ENCODE data around the gene FOXF1.

The FOXF1 gene

GRCh38 chr16:86534779-86535615, 24.7 kb downstream of the FOXF1 start:
- no peak for DNase-seq (ENCODE audit: low read depth)

DNA sequence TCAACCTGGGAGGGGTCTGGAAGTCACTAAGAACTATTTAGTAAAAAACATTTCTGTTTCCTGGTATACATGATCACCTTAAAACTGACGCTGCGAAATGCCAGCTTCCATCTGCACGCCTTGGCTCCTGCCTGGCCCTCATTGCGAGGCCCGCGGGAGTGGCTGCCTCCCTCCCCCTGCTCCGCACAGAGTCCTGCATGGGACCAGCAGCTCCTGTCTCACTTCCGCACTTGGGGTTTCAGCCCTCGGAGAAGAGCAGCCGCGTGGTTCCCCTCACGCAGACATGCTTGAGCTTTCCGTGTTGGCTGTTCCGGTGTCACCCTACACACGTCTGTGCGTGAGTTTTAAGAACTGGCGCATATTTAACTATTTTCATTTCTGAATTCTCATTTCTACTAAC, 26.3 kb downstream of the FOXF1 start:
- no peak for DNase-seq (ENCODE audit: low read depth)

DNA sequence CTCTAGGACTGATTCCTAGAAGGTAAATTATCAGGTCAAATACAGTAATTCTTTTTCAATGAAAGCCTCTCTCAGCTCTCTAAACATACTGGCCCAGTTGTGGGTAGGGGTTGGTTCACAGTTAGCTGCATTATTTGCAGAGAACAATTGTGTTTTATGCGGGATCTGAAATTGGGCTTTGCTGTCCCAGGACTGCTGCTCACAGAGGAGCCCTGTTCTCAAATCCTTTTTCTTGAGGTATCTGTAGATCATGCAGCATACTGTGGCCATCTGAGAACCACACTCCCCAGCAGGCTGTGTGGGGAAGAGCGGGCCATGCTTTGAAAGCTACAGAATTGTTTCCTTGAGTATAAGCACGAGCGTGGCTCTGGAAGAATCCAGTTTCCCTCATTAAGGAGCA, 27.2 kb downstream of the FOXF1 start:
- DNase-seq (ENCODE audit: low read depth): no peak

- DNase-seq (ENCODE audit: low read depth): no peak
These were observed 28.0 kb downstream of the FOXF1 start for GRCh38 chr16:86538196-86538780.

DNA sequence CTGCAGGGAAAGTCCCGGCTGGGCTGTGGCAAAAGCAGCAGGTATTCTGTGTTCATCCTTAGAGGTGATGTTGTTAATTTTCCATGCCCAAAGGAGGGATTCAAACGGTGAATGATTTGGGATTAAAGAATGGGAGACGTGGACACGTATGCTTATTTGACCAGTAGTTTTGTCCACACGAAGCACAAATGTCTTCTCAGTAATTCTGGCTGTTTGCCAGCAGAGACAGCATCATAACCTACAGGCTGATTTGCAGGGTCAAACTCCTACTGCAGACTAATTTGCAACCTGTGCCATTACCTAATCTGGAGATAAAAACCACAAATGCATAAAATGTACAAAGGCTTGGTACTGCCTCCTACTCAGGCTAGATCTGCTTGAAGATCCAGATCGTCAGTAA, 30.6 kb downstream of the FOXF1 start:
- no peak for DNase-seq (ENCODE audit: low read depth)

DNA sequence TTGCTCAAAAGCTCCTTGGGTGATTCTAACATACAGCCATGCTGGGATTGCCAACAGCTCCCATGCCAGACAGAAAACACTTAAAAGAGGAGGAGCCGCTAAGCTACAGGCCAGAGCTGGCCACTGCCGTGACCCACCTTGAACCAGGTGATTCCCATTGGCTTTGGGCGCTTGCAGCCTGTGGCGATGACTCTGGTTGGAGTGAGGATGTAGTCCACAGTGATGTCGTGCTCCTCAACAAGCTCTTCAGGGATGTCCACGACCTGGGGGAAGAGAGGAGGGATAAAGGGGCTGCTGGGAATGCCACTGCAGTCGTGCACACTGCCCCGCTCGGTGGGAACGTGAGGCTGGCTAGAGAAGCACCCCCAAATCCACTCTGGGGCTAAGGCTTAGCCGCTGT, 31.2 kb downstream of the FOXF1 start:
- DNase-seq (ENCODE audit: low read depth): no peak

- DNase-seq (ENCODE audit: low read depth): no peak
These were observed 32.7 kb downstream of the FOXF1 start for GRCh38 chr16:86542756-86543750.

- DNase-seq (ENCODE audit: low read depth): no peak
These were observed 35.2 kb downstream of the FOXF1 start for GRCh38 chr16:86545481-86545880.

GRCh38 chr16:86545954-86546637, 35.8 kb downstream of the FOXF1 start:
- no peak for DNase-seq (ENCODE audit: low read depth)

- no peak for DNase-seq (ENCODE audit: low read depth)
These were observed 36.3 kb downstream of the FOXF1 start for GRCh38 chr16:86546638-86547013.

DNA sequence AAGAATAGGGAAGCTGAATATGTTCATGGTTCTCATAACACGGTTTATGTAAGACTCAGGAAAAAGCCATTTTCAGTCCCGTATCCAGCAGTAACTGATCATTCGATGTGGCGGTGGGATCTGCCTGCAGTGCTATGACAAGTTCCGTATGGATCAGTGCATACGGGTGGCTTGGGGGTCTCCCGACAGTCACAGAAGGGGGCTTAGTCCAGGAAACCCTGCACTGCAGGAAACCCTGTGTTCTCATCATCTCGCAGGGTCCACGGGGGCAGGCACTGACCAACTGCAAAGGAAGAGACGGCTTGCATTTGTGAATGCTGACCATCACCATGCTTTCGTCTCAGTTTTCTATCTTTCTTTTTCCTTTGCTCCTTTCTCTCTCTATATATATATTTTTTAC, 37.0 kb downstream of the FOXF1 start:
- DNase-seq (ENCODE audit: low read depth): no peak

DNA sequence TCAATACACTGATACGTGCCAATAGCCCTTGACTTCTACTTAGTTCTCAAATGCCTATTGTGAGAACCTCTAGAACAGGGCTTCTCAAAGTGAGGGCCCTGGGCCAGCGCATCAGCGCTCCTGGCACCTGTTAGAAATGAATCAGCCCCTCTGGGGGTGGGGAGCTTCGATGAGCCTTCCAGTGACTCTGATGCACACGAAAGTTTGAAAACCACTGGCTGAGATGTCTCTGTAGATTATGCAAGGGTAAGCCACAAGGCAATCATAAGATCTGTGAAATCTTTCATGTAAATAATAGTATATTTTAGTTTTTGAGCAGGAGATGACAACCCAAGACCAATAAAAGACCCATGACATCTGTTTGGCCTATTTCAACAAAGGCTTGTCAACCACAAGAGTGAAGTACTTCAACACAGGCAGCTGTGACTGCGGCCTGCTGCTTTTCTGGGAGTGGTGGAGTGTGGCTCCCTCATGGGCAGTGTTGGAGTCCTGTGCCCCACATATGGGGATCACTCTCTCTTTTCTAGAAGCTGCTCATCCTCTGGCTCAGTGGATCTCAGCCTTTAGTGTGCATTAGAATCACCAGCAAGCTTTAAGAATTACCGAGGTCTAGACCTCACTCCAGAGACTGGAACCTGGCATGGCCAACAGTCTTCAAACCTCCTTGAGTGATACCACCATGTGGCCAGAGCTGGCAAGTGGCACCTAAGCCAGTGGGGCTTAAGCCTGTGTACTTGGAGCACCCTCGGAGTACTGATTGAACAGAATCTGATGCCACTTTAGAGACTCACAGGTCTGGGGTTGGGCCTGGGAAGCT, 39.0 kb downstream of the FOXF1 start:
- no peak for DNase-seq (ENCODE audit: low read depth)

GRCh38 chr16:86549893-86550190, 39.5 kb downstream of the FOXF1 start:
- no peak for DNase-seq (ENCODE audit: low read depth)

DNA sequence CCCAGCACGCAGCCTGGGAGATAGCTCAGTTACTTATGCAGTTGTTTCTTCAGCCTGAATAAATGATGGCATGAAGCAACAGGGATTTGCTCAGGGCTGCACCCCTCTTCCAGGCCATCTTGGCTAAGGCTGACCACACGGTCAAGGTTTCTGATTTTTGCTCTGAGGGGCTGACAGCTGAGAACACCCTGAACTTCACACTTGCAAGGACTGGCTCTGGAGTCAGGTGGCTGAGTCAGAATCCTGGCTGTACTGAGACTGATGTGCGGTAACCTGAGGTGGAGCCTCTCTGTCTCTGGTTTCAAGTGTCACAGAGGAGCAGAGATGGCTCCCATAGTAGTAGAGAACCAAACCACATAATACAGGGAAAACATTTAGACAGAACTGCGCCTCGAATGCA, 40.0 kb downstream of the FOXF1 start:
- DNase-seq (ENCODE audit: low read depth): no peak

DNA sequence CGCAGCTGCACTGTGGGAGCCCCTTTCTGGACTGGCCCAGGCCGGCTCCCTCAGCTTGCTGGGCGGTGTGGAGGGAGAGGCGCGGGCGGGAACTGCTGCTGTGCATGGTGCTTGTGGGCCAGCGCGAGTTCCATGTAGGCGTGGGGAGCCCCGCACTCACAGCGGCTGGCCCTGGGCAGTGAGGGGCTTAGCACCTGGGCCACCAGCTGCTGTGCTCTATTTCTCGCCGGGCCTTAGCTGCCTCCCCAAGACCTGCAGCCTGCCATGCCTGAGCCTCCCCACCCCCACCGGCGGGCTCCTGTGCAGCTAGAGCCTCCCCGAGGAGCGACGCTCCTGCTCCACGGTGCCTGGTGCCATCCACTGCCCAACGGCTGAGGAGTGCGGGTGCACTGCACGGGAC, 43.0 kb downstream of the FOXF1 start:
- DNase-seq (ENCODE audit: low read depth): no peak

DNA sequence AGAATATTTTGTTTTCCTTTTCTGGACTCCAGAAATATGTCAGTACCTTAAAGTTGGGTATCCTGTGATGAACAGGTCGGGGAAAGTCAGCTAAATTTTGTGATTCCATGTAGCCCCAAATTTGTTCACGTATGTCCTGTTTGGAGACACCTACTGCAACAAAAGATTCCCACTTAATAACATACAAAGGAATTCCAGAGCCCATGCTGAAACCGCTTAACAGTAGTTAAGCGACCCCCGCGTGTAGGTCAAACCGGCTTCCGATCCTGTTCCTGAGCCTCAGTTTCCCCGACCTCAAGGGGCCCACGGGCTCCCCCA, 44.2 kb downstream of the FOXF1 start:
- DNase-seq (ENCODE audit: low read depth): no peak

DNA sequence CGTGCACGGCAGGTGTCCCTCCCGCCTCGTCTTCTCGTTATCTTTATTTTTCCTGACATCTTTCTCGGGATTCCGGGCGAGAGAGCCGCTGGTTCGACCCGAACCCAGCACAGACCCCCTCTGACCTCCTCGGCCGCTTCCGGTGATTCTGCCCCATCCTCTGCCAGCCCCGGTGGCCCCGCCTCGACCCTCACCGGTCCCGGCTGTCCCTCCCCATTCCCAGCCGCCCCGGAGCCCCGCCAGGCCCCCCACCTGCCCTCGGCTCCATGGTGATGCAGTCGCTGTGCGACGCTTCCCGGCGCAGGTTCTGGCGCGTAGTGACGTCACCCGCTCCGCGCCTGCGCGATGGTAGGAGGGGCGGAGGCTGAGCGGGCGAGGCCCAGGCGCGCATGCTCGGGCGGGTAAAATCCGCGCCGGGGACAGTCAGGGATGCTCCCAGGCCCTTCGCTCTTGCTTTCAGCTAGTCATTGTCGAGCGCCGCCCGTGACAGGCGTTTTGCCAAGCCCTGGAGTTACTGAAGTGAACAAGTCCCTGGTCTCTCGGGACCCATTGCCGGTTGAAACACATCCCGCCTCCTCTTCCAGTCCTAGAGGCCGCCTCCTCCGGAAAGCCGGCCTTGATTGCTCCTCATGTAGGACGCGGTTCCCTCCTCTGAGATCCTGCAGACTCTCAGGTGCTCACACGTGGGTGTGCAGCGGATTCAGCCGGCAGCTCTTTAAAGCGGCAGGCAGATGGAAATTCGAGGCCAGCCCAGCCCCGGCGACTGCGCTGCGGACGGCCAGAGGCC, 44.8 kb downstream of the FOXF1 start, which contains the start of gene MTHFSD:
Gene MTHFSD (minus strand): TSS at position 319 of the 787 bp plus-strand sequence. CDS start 51 bp downstream, at position 268.
- peak; percentile 94 for DNase-seq (ENCODE audit: low read depth)

GRCh38 chr16:86555704-86556075, 45.4 kb downstream of the FOXF1 start:
- DNase-seq (ENCODE audit: low read depth): no peak

GRCh38 chr16:86556576-86556975, 46.2 kb downstream of the FOXF1 start:
- no peak for DNase-seq (ENCODE audit: low read depth)

- no peak for DNase-seq (ENCODE audit: low read depth)
These were observed 47.3 kb downstream of the FOXF1 start for GRCh38 chr16:86557587-86557986.
